H7 (cell line): ENCODE measurements around the gene SASH1. TPM values are rescaled to one million over a fixed set of nuclear protein-coding genes. Genes with fewer than 3 reads are reported as not detected.

Experiments
- DNase-seq: peaks from one replicate; pipeline ENCODE4 v3.0.0; 2012
- H3K27me3 ChIP-seq: 2 replicates; pipeline ENCODE4 v1.6.0; 2011; ENCODE audit warnings: mild to moderate bottlenecking, low read length; ENCODE audit not compliant: control insufficient read depth, insufficient read depth
- H3K36me3 ChIP-seq: replicated peaks from 2 replicates; pipeline ENCODE4 v1.5.1; 2011; ENCODE audit warnings: low read length; ENCODE audit not compliant: control insufficient read depth, insufficient read depth
- H3K4me3 ChIP-seq: 2 replicates; pipeline ENCODE4 v1.5.1; 2011; ENCODE audit warnings: low read depth, mild to moderate bottlenecking, control low read depth, low read length, moderate library complexity; ENCODE audit not compliant: insufficient read depth
- total RNA-seq: library from RNA; depleted of rRNA; stranded (reverse); fragments of >200 nt; shearing (Covaris generic); gene quantifications from 2 replicates; pipeline ENCODE4 v1.2.3, GENCODE V29; 2014

The SASH1 gene
- total RNA-seq, 1 experiment from 2014 or later: 11.2 TPM

GRCh38 chr6:148497717-148498116, 155.1 kb downstream of the SASH1 start:
- Histone ChIP-seq H3K36me3 (no peaks in the 10 kb centered on the region), H3K27me3 (no peaks in the 10 kb centered on the region), H3K4me3 (no peak overlapping the region)
- DNase-seq: no peak

DNA sequence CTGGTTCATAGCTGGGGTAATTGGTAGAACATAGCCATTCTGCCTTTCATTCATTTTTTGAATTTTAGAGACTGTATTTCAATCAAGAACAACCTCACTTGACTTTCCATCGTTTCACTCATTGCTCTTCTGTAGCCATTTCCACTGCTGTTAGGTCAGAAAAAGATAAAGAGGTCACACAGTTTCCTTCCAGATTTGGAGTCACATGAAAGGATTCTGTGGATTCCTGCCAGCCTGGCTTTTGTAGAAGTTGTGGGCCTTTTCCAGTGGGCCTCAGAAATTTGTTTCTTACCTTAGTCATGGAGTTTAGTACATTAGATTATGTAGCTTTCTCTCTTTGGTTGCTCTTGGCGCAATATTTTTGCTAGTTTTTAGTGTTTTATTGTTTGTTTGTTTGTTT, 157.8 kb downstream of the SASH1 start:
- no peak overlapping the region for H3K4me3 ChIP-seq
- DNase-seq: no peak
- no peaks in the 10 kb centered on the region for H3K36me3 ChIP-seq
- H3K27me3 ChIP-seq: no peaks in the 10 kb centered on the region

- Histone ChIP-seq H3K36me3 (no peaks in the 10 kb centered on the region), H3K27me3 (no peaks in the 10 kb centered on the region), H3K4me3 (no peak overlapping the region)
- no peak for DNase-seq
Observed at GRCh38 chr6:148501178-148501590, 158.5 kb downstream of the SASH1 start.

DNA sequence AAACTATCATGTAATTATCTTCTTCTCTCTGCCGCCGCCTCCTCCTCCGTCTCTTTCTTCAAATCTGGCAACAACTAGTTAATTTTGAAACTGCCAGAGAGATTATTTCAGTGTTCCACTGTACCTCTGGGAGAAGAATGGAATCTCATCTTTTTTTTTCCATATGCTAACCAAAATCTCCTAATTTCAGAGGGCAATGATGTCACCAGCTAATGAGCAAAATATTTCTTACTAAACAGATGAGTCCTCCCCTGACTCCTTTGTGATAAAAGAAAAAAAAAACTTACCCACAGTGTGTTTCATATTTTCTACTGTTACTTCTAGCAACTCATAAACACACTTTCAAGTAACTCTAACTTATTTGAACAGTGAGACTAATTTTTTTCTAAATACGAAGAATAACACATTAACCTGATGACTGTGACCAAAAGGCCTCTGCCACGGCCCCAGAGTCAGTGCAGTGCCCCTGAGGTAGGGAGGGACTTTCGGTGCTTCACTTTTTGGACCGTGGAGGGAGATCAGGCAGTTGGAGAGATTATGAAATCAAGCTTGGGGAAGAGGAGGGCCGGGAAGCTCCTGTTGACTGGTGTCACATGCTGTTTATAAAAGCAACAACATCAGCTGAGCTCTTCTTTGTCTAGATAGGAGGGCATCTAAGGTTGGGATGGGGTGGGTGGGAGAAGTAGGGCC, 159.6 kb downstream of the SASH1 start:
- Histone ChIP-seq H3K36me3 (no peaks in the 10 kb centered on the region), H3K27me3 (no peaks in the 10 kb centered on the region), H3K4me3 (no peak overlapping the region)
- DNase-seq: no peak

DNA sequence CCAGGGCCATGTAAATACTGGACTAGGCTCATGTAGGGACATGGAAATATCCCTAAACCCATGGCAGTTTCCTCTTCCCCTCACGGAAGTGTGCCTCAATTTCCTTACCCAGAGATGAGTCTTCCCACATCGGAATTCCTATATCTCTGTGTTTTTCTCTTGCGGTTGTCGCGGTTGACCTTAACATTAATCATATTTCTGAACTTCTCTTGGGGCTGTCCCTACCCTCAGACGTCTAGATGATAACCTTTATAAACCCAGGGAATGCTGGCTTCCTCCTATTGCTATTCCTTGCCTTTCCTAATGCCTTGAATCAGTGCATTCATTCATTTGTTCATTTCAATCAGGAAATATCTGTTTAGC, 160.1 kb downstream of the SASH1 start:
- H3K36me3 ChIP-seq: no peaks in the 10 kb centered on the region
- no peak overlapping the region for H3K4me3 ChIP-seq
- no peak for DNase-seq
- no peaks in the 10 kb centered on the region for H3K27me3 ChIP-seq

DNA sequence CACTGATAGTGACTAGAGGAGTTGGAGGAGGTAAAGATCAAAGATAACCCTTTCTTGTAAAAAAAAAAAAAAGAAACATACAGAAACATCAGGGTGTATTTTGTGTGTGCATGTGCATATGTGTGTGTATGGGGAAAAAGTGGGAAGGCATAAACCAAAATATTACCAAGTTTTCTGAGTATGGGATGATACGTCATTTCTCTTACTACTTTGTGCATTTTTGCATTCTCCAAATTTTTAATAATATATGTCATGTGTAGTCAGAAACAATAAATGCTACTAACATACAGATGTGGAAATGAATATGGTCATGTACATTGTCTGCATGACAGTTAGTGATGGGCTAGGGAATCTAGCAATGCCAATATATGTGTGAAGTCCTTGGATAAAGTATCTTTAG, 161.1 kb downstream of the SASH1 start:
- no peaks in the 10 kb centered on the region for H3K36me3 ChIP-seq
- H3K27me3 ChIP-seq: no peaks in the 10 kb centered on the region
- no peak for DNase-seq
- no peak overlapping the region for H3K4me3 ChIP-seq

GRCh38 chr6:148507774-148508173, 165.1 kb downstream of the SASH1 start:
- no peak for DNase-seq
- Histone ChIP-seq H3K27me3 (no peaks in the 10 kb centered on the region), H3K4me3 (no peak overlapping the region), H3K36me3 (no peaks in the 10 kb centered on the region)

DNA sequence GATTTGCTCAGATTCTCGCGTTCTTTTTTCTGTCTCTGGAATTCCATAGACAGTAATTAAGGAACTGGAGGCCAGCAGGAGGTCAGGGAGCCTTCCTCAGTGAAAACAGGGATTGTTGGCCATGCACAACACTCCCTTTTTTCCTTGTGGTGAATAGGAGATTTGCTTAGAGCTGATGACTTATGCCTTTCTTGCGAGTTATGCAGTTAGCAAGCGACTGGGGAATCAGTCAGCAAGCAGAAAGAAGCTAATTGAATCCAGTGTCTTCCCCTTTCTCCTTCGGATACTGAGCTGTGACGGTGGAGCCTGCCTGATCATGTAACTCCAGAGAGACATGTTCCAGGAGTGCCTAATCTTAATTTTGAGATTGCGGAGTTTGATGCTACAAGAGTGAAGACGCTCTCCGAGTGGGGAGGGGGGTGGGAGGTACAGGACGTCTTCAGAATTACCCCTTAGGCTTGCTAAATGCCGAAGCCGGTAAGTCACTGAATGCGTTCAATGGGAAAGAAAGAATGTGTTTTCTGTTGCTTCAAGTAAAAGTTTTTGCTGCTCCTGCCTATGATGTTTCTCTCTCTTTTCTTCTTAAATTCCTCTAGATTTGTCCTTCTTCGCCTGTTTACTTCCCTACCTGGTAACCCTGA, 165.9 kb downstream of the SASH1 start:
- Histone ChIP-seq H3K27me3 (no peaks in the 10 kb centered on the region), H3K4me3 (no peak overlapping the region), H3K36me3 (no peaks in the 10 kb centered on the region)
- peak; percentile 34 for DNase-seq

DNA sequence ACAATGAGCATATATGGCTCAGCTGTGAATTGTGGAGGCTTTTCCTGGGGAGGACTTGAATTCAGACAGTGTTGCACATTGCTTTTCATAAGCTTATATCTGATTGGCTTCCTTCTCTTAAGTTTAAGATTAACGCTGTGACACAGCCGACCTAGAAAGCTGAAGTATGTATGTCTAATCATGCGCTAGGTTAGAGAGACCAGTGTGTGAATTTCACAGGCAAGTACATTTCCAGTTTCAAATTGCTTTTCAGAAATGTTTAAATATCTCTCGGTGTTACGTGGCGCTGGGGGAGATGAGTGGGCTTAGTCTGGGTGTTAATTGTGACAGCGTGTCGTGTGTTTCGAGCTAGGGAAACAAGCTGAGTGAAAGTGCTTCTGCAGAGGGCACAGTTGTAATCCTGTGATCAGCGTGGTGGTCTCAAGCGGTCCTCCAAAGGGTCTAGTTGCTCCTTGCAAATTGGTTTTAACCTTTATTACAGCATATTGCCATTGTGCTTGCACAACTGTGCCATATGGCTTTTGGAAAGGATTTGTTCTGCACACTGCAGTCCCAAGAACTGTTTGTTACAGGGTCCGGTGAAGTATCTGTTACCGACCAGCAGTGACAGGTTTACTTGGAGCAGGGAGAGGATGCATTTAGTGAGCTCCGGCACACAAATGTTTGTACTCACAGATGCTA, 166.6 kb downstream of the SASH1 start:
- no peak overlapping the region for H3K4me3 ChIP-seq

DNA sequence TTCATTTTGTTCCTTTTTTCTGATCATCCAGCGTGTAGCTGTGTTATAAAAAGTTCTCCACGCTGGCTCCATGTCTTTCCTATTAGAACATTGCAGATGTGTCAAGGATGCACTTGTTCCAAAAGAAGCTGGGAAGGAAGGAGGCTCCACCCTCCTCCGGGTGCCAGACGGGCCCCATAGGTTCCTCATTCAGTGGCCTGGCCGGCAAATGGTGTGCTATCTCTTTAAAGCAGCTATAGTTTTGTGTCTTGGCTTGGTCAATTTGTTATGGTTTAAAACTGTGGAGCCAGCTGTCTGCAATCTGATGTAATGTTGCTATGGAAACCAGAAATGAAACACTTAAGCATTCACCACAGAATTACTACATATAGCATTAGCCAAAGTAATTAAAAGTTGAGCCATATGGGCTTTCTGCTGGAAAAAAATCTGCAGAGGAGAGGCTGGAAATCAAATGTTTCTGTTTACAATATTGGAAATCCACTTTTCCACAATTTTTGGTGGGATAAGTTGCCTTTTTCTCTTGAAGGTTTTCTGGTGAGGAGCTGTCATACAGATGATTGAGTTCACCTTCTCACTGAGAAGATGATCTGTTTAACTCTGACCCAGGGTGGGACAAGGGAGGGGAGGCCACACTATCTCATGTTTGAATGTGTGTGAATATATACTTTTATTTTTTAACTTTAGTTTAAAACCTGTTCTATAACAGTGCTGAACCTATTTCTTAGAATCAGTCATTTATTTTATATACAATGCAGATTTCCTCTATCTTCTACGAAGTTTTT, 167.4 kb downstream of the SASH1 start:
- Histone ChIP-seq H3K27me3 (no peaks in the 10 kb centered on the region), H3K4me3 (no peak overlapping the region), H3K36me3 (no peaks in the 10 kb centered on the region)
- no peak for DNase-seq

More for the DNA sequence above, 166.6 kb downstream of the SASH1 start:
- no peak for DNase-seq
- no peaks in the 10 kb centered on the region for H3K27me3 ChIP-seq
- H3K36me3 ChIP-seq: no peaks in the 10 kb centered on the region

DNA sequence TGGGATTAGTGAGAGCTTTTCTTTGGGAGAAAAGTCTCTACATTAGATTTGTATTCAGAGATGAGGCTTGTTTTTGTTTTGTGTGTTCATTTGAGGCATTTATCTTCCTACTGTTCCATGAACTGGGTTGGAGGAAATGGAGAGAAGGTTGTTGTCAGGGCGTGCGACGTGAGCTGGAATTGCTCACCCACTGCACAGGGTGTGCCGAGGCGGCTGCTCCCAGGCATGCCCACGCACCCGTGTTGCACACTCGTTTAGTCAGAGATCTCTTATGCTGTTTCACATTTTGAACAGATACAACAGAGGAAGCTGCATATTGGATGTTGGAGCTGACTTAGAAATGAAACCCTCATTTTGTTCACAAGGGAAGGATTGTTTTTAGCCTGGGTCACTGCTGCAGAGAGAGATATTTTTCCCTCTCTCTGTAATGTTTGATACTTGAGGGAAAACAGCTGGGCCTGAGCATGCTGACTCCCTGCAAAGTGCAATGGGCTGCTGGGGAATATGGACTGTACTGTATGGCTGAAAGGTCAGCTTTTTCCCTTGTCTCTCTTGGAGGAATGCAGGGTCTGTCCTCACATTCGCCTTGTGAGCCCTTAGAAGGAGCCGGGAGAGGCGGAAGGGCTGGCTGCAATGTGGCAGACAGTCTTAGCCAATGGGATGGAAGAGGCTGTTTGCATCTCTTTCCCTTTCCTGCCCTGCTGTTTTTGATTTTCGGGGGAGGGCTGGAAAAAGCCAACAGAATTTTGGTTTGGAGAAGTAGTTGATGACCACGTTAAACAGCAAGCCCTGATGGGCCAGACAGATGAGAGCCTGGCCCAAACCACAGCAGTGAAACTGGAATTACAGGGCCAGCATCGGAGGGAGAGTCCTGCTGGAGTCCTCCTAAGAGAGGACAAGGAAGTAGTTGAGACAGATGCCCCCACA, 170.8 kb downstream of the SASH1 start:
- peak; percentile 67 for DNase-seq
- Histone ChIP-seq H3K4me3 (no peak overlapping the region), H3K36me3 (peaks cover 1% of the 10 kb centered on the region; the same call in 1 of the 2 replicates), H3K27me3 (no peaks in the 10 kb centered on the region)

DNA sequence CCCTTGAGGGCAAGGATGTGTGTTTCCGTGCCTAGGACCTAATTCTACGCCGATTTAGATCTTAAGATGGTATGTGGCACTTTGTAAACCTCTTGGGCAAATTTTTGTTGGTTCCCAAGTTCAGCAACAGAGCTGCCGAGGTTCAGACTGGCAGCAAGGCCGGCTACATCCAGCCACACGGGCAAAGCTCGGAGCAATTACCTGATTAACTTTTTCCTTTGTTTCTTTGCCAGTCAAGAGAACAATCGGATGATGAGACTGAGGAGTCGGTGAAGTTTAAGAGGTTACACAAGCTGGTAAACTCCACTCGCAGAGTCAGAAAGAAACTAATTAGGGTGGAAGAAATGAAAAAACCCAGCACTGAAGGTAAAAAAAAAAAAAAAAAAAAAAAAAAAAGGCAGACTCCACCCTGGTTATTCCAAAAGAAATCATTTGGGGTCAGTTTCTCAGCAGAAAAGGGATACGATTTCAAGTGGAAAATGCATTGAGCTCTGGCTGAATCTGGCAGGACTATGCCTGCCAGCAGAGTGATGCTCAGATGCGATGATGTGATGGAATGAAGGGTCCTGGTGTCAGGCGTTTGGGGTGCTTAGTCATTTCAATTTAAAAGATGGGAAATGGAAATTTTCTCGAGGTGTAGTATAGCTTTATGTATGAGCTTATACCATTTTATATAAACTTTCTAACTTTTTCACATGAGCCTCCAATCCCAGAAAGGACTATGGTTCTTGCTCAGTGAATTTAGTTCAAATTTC, 171.6 kb downstream of the SASH1 start:
- Histone ChIP-seq H3K27me3 (no peaks in the 10 kb centered on the region), H3K4me3 (no peak overlapping the region), H3K36me3 (peaks cover 1% of the 10 kb centered on the region; the same call in 1 of the 2 replicates)
- DNase-seq: no peak

- Histone ChIP-seq H3K4me3 (no peak overlapping the region), H3K36me3 (peaks cover 4% of the 10 kb centered on the region), H3K27me3 (no peaks in the 10 kb centered on the region)
- DNase-seq: peak; percentile 71
Observed at GRCh38 chr6:148516217-148516616, 173.6 kb downstream of the SASH1 start.
